H9 (cell line): ENCODE measurements around the gene KANSL1. TPM values are rescaled to one million over a fixed set of nuclear protein-coding genes. Genes with fewer than 3 reads are reported as not detected.

Experiments
- DNase-seq: peaks from one replicate; pipeline ENCODE4 v3.0.0-alpha.2; 2017
- H2AFZ ChIP-seq: one replicate; pipeline ENCODE4 v1.6.1; 2013; ENCODE audit warnings: mild to moderate bottlenecking, low read length, control low read depth, moderate library complexity
- H2AK5ac ChIP-seq: 2 replicates; pipeline ENCODE4 v1.6.1; 2013; ENCODE audit warnings: low read length, control low read depth, mixed read lengths; ENCODE audit not compliant: insufficient read length
- H2BK120ac ChIP-seq: one replicate; pipeline ENCODE4 v1.6.1; 2013; ENCODE audit warnings: low read depth, mild to moderate bottlenecking, low read length, control low read depth, inconsistent platforms; ENCODE audit not compliant: poor library complexity, severe bottlenecking
- H2BK12ac ChIP-seq: 2 replicates; pipeline ENCODE4 v1.6.1; 2013; ENCODE audit warnings: low read length, control low read depth, mixed read lengths, low read depth; ENCODE audit not compliant: insufficient read length
- H2BK15ac ChIP-seq: 2 replicates; pipeline ENCODE4 v1.6.1; 2013; ENCODE audit warnings: low read depth, low read length, control low read depth
- H2BK20ac ChIP-seq: one replicate; pipeline ENCODE4 v1.6.1; 2013; ENCODE audit warnings: low read depth, mild to moderate bottlenecking, low read length, control low read depth, inconsistent platforms; ENCODE audit not compliant: poor library complexity, severe bottlenecking
- H2BK5ac ChIP-seq: 2 replicates; pipeline ENCODE4 v1.6.1; 2013; ENCODE audit warnings: low read length, control low read depth, mixed read lengths; ENCODE audit not compliant: insufficient read length
- H3K14ac ChIP-seq: 2 replicates; pipeline ENCODE4 v1.6.1; 2013; ENCODE audit warnings: low read length, control low read depth; ENCODE audit not compliant: insufficient read depth
- H3K18ac ChIP-seq: 2 replicates; pipeline ENCODE4 v1.6.1; 2013; ENCODE audit warnings: low read depth, mild to moderate bottlenecking, mixed read lengths, low read length, control low read depth; ENCODE audit not compliant: insufficient read length
- H3K23ac ChIP-seq: 2 replicates; pipeline ENCODE4 v1.6.1; 2013; ENCODE audit warnings: low read length, control low read depth, mixed read lengths, low read depth; ENCODE audit not compliant: insufficient read length
- H3K23me2 ChIP-seq: 2 replicates; pipeline ENCODE4 v1.6.1; 2013; ENCODE audit warnings: low read depth, mild to moderate bottlenecking, mixed read lengths, low read length, control low read depth; ENCODE audit not compliant: insufficient read length, poor library complexity, severe bottlenecking
- H3K27ac ChIP-seq: 2 replicates; pipeline ENCODE4 v1.5.1; 2013; ENCODE audit warnings: low read length, control low read depth, mixed read lengths, low read depth; ENCODE audit not compliant: insufficient read length
- H3K27me3 ChIP-seq: 2 replicates; pipeline ENCODE4 v1.6.1; 2013; ENCODE audit warnings: low read length, control low read depth, inconsistent platforms; ENCODE audit not compliant: insufficient read depth
- H3K4ac ChIP-seq: 2 replicates; pipeline ENCODE4 v1.6.1; 2013; ENCODE audit warnings: low read depth, mild to moderate bottlenecking, control low read depth, inconsistent platforms, low read length, moderate library complexity
- H3K4me1 ChIP-seq: 2 replicates; pipeline ENCODE4 v1.6.1; 2013; ENCODE audit warnings: low read length, control low read depth, inconsistent platforms; ENCODE audit not compliant: insufficient read depth
- H3K4me2 ChIP-seq: 2 replicates; pipeline ENCODE4 v1.6.1; 2013; ENCODE audit warnings: low read length, control low read depth, mixed read lengths; ENCODE audit not compliant: insufficient read length, insufficient read depth
- H3K56ac ChIP-seq: 2 replicates; pipeline ENCODE4 v1.6.1; 2013; ENCODE audit warnings: low read depth, mild to moderate bottlenecking, mixed read lengths, low read length, control low read depth; ENCODE audit not compliant: insufficient read length
- H3K79me1 ChIP-seq: 2 replicates; pipeline ENCODE4 v1.6.1; 2013; ENCODE audit warnings: low read depth, mild to moderate bottlenecking, moderate library complexity, low read length, control low read depth, inconsistent platforms; ENCODE audit not compliant: insufficient read depth, poor library complexity, severe bottlenecking
- H3K79me2 ChIP-seq: 2 replicates; pipeline ENCODE4 v1.6.1; 2013; ENCODE audit warnings: low read length, control low read depth, inconsistent platforms; ENCODE audit not compliant: insufficient read depth
- H3K9ac ChIP-seq: 2 replicates; pipeline ENCODE4 v1.6.1; 2013; ENCODE audit warnings: low read length, control low read depth, mixed read lengths; ENCODE audit not compliant: insufficient read length; ENCODE audit errors: extremely low read depth
- H3K9me3 ChIP-seq: one replicate; pipeline ENCODE4 v1.6.1; 2013; ENCODE audit warnings: low read depth, low read length, inconsistent platforms; ENCODE audit not compliant: control insufficient read depth
- H3T11ph ChIP-seq: one replicate; pipeline ENCODE4 v1.6.1; 2013; ENCODE audit warnings: mild to moderate bottlenecking, low read length, control low read depth, inconsistent platforms
- H4K20me1 ChIP-seq: one replicate; pipeline ENCODE4 v1.6.1; 2013; ENCODE audit not compliant: control insufficient read depth, insufficient read length, insufficient read depth
- H4K5ac ChIP-seq: 2 replicates; pipeline ENCODE4 v1.6.1; 2013; ENCODE audit warnings: low read depth, mild to moderate bottlenecking, mixed read lengths, low read length, control low read depth; ENCODE audit not compliant: insufficient read length
- H4K8ac ChIP-seq: replicated peaks from 2 replicates; pipeline ENCODE4 v1.6.1; 2013; ENCODE audit warnings: low read length, control low read depth, mixed read lengths, low read depth; ENCODE audit not compliant: insufficient read length
- H4K91ac ChIP-seq: 2 replicates; pipeline ENCODE4 v1.6.1; 2013; ENCODE audit warnings: low read depth, mild to moderate bottlenecking, moderate library complexity, mixed read lengths, low read length, control low read depth; ENCODE audit not compliant: insufficient read length
- H3K27ac Mint-ChIP-seq, 3 experiments: 2 replicates in 2 of 3; 3 replicates in 1 of 3; pipeline ENCODE4 v1.8.0; 2020 to 2021; ENCODE audit warnings: mixed read lengths in 3 of 3, mild to moderate bottlenecking in 1 of 3, moderate library complexity in 1 of 3
- H3K27me3 Mint-ChIP-seq: 2 replicates; pipeline ENCODE4 v1.8.0; 2021; ENCODE audit warnings: low read depth, mild to moderate bottlenecking, moderate library complexity, mixed read lengths
- H3K36me3 Mint-ChIP-seq, 3 experiments: 2 replicates in 2 of 3; 3 replicates in 1 of 3; pipeline ENCODE4 v1.8.0; 2020 to 2021; ENCODE audit warnings: low read depth in 3 of 3, mixed read lengths in 3 of 3; ENCODE audit not compliant: insufficient read depth in 1 of 3
- H3K4me1 Mint-ChIP-seq, 2 experiments: 2 replicates each; pipeline ENCODE4 v1.8.0; 2020; ENCODE audit warnings: mixed read lengths in 2 of 2
- H3K4me3 Mint-ChIP-seq, 2 experiments: 2 replicates in 1 of 2; 3 replicates in 1 of 2; pipeline ENCODE4 v1.8.0; 2020 to 2021; ENCODE audit warnings: mild to moderate bottlenecking in 2 of 2, mixed read lengths in 2 of 2, moderate library complexity in 1 of 2
- H3K9me3 Mint-ChIP-seq, 2 experiments: 2 replicates in 1 of 2; 3 replicates in 1 of 2; pipeline ENCODE4 v1.8.0; 2020; ENCODE audit warnings: mild to moderate bottlenecking in 2 of 2, mixed read lengths in 2 of 2, moderate library complexity in 1 of 2
- CTCF ChIP-seq: fragments of 200-600 bp; sonication (generic); conservative IDR thresholded peaks from 3 replicates; pipeline ENCODE4 v1.8.0; 2021; ENCODE audit warnings: antibody characterized with exemption, mild to moderate bottlenecking
- WGBS: extraction: QIAGEN DNeasy Blood & Tissue Kit; methylation state at CpG from one replicate; pipeline ENCODE4 v1.1.7; 2013; ENCODE audit warnings: missing lambda C conversion rate, low lambda C conversion rate, mixed read lengths; ENCODE audit not compliant: insufficient read length; ENCODE audit errors: extremely low coverage; 5-methylcytosine and 5-hydroxymethylcytosine counted together
- total RNA-seq: library from RNA; stranded (reverse); gene quantifications from 2 replicates; pipeline ENCODE4 v1.2.1, GENCODE V29; 2021

Gene KANSL1
- total RNA-seq, 1 experiment from 2014 or later = 114 TPM

- no peaks in the 10 kb centered on the region for H3K27me3 ChIP-seq
- no peaks in the 10 kb centered on the region for H4K20me1 ChIP-seq
- no peak overlapping the region for H2BK120ac ChIP-seq
- H2BK20ac ChIP-seq = no peak overlapping the region
- no peak overlapping the region for H3K9ac ChIP-seq
- no peaks in the 10 kb centered on the region for H3K79me2 ChIP-seq
- WGBS = no CpG with 5 or more reads among the region's 5 CpGs
- no peak for DNase-seq
- no peak overlapping the region for H3K4ac ChIP-seq
- no peak overlapping the region for H4K8ac ChIP-seq
- H3K23me2 ChIP-seq = no peaks in the 10 kb centered on the region
- H3K36me3 Mint-ChIP-seq = peaks cover 41 to 83% (median 80%) of the 10 kb centered on the region in 3 experiments; a peak in 6 of 7 replicates
- H3K4me1 Mint-ChIP-seq = peaks cover 13 to 18% of the 10 kb centered on the region in 2 experiments
- no peak overlapping the region for H2BK15ac ChIP-seq
- no peak overlapping the region for H3K56ac ChIP-seq
- H2BK12ac ChIP-seq = no peak overlapping the region
- no peak overlapping the region for H2BK5ac ChIP-seq
- H3K4me3 Mint-ChIP-seq = no peak overlapping the region
- no peaks in the 10 kb centered on the region for H3K9me3 ChIP-seq
- no peak overlapping the region for H4K91ac ChIP-seq
- no peak overlapping the region for H2AFZ ChIP-seq
- TF ChIP-seq CTCF = no peak
- H3K9me3 Mint-ChIP-seq = no peaks in the 10 kb centered on the region
- no peak overlapping the region for H3K18ac ChIP-seq
- no peak overlapping the region for H3K23ac ChIP-seq
- no peak overlapping the region for H2AK5ac ChIP-seq
- H3K14ac ChIP-seq = no peak overlapping the region
- no peaks in the 10 kb centered on the region for H3K4me1 ChIP-seq
- no peaks in the 10 kb centered on the region for H3K79me1 ChIP-seq
- no peak overlapping the region for H3T11ph ChIP-seq
- no peak overlapping the region for H3K27ac ChIP-seq
- no peak overlapping the region; a peak in 1 of 7 replicates for H3K27ac Mint-ChIP-seq
- H3K27me3 Mint-ChIP-seq = no peaks in the 10 kb centered on the region
- H3K4me2 ChIP-seq = no peak overlapping the region
- no peak overlapping the region for H4K5ac ChIP-seq
These were observed 145.8 kb downstream of the KANSL1 start for GRCh38 chr17:46047398-46047797.
